ENCODE data around the gene MUC13. TPM values are rescaled to one million over a fixed set of nuclear protein-coding genes. Genes with fewer than 3 reads are reported as not detected.

MUC13 gene
- total and polyA plus RNA-seq, 8 donors, result under 0.01 to 16.5 (median 8.7) TPM

DNA sequence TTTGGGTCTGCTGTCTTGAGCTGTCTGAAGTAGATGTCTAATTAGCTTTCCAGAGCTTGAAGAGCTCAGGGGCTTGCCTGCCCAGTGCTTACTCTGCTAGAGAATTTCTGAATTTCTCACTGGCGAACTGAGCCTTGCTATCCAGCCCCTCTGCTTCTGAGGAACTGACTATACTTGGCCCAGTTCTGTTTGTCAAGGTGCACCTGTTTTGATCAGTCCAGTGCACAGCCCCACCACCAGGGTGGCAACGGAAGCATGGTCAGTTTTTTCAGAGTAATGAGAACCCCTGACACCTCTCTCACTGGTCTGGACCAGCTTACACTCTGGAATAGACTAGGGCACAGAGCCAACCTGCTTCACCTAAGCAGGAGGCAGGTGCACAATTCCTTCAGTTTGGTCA, 72.5 kb downstream of the MUC13 start:
- Histone ChIP-seq H3K4me3 (no peak overlapping the region), H3K9me3 (no peaks in the 10 kb centered on the region), H3K27me3 (no peaks in the 10 kb centered on the region), H3K36me3 (peaks cover 0 to 9% (median 2%) of the 10 kb centered on the region in 4 donors), H3K27ac (peak overlapping the region in 3 of 5 donors; percentile 2 to 44 (median 4)), H3K4me1 (peaks cover 4 to 53% (median 27%) of the 10 kb centered on the region in 4 donors)
- intact Hi-C loops (cut with DNase I; ENCODE audit: low total_unique reads), result no loop called here
- no peak for DNase-seq
- 55 to 88% (median 78%) methylated on average over 2 of the region's 2 CpGs for WGBS, 5 donors
- no peak for TF ChIP-seq EP300 (IDR thresholded peaks at IDR 0.05)
- TF ChIP-seq POLR2A (IDR thresholded peaks at IDR 0.05), result no peak
- TF ChIP-seq POLR2AphosphoS5 (IDR thresholded peaks at IDR 0.05), result no peak
- TF ChIP-seq CTCF (IDR thresholded peaks at IDR 0.05), result no peak

DNA sequence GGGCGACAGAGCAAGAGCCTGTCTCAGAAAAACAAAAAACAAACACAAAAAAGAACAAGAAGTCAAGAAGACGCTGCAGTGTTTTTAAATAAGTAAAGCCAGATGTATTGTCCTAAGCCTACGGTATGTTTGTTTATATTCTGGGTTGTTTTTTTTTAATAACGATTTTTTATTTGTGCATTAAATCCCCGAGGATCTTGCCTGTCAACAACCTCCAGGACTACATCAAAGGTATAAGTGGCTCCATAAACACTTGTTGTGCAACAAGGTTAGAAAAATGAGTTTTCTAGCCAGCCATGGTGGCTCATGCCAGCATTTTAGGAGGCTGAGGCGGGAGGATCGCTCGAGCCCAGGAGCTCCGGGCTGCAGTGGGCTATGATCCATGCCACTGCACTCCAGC, 73.5 kb downstream of the MUC13 start:
- H3K27me3 ChIP-seq, result no peaks in the 10 kb centered on the region
- 62 to 83% (median 81%) methylated on average over 9 of the region's 9 CpGs for WGBS, 5 donors
- TF ChIP-seq EP300 (IDR thresholded peaks at IDR 0.05) (no peak), POLR2A (IDR thresholded peaks at IDR 0.05) (no peak), CTCF (IDR thresholded peaks at IDR 0.05) (no peak), POLR2AphosphoS5 (IDR thresholded peaks at IDR 0.05) (no peak)
- H3K9me3 ChIP-seq, result no peaks in the 10 kb centered on the region
- no peak for DNase-seq
- H3K36me3 ChIP-seq, result peaks cover 0 to 9% (median under 1%) of the 10 kb centered on the region in 4 donors
- intact Hi-C loops (cut with DNase I; ENCODE audit: low total_unique reads), result no loop called here
- peaks cover 4 to 48% (median 26%) of the 10 kb centered on the region in 4 donors for H3K4me1 ChIP-seq
- no peak overlapping the region for H3K4me3 ChIP-seq
- peak overlapping the region in 4 of 5 donors; percentile 31 to 70 (median 66) for H3K27ac ChIP-seq

DNA sequence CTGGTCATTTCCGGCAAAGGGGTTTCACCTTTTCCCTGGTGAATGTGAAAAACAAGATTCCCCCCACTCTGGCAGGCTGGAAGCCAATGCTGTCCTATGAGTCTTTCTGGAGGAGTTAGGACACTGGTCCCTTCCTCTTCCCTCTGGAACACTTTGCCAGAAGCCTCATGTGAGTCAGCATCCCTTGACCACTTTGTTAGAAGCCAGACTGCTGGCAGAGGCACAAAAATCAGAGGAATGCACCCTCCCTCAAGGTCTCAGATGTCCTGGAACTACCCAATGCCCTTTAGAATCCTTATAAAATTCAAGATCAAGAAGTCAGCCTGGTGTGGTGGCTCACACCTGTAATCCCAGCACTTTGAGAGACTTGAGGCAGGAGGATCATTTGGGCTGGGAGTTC, 74.0 kb downstream of the MUC13 start:
- Histone ChIP-seq H3K4me1 (peaks cover 4 to 48% (median 26%) of the 10 kb centered on the region in 4 donors), H3K27ac (peak overlapping the region in 4 of 5 donors; percentile 31 to 70 (median 66)), H3K9me3 (no peaks in the 10 kb centered on the region), H3K27me3 (no peaks in the 10 kb centered on the region), H3K36me3 (peaks cover 0 to 9% (median 0%) of the 10 kb centered on the region in 4 donors), H3K4me3 (no peak overlapping the region)
- intact Hi-C loops (cut with DNase I; ENCODE audit: low total_unique reads), result no loop called here
- WGBS, 5 donors, result 54 to 79% (median 70%) methylated on average over 1 of the region's 1 CpG
- DNase-seq, result peak; percentile 33 to 46
- TF ChIP-seq EP300 (IDR thresholded peaks at IDR 0.05) (peak; percentile 6), POLR2AphosphoS5 (IDR thresholded peaks at IDR 0.05) (peak in 2 of 3 donors; percentile 30 to 89), POLR2A (IDR thresholded peaks at IDR 0.05) (no peak)

- WGBS, 5 donors, result 57 to 84% (median 81%) methylated on average over 3 to 7 of the region's 7 CpGs
- Histone ChIP-seq H3K27ac (peak overlapping the region in 4 of 5 donors; percentile 10 to 70 (median 52)), H3K4me3 (no peak overlapping the region), H3K36me3 (peaks cover 0 to 17% (median 5%) of the 10 kb centered on the region in 4 donors), H3K9me3 (no peaks in the 10 kb centered on the region), H3K27me3 (no peaks in the 10 kb centered on the region), H3K4me1 (peaks cover 4 to 48% (median 26%) of the 10 kb centered on the region in 4 donors)
- no peak for TF ChIP-seq POLR2A (IDR thresholded peaks at IDR 0.05)
- no peak for TF ChIP-seq EP300 (IDR thresholded peaks at IDR 0.05)
- TF ChIP-seq CTCF (IDR thresholded peaks at IDR 0.05), result no peak
- TF ChIP-seq POLR2AphosphoS5 (IDR thresholded peaks at IDR 0.05), result no peak
- no peak for DNase-seq
- intact Hi-C loops (cut with DNase I; ENCODE audit: low total_unique reads), result no loop called here
These were observed 75.5 kb downstream of the MUC13 start for GRCh38 chr3:124859025-124859424.

DNA sequence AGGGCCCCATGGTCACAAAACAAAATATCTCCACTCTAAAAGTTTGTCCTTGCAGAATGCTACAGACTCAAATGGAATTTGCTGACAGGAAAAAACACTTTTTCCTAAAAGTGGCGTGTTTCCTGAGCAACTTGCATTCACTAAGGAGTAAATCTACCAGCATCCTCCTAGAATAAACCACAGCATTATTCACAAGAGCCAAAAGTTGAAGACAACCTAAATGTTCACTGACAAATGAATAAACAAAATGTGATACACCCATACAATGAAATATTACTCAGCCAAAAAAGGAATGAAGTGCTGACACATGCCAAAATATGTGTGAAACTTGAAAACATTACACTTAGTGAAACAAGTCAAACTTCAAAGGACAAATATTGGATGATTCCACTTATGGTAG, 76.3 kb downstream of the MUC13 start:
- H3K9me3 ChIP-seq, result no peaks in the 10 kb centered on the region
- 52 to 67% (median 64%) methylated on average over 1 of the region's 1 CpG for WGBS, 5 donors
- H3K4me1 ChIP-seq, result peaks cover 4 to 44% (median 24%) of the 10 kb centered on the region in 4 donors
- H3K36me3 ChIP-seq, result peaks cover 0 to 17% (median 5%) of the 10 kb centered on the region in 4 donors
- TF ChIP-seq POLR2AphosphoS5 (IDR thresholded peaks at IDR 0.05) (no peak), CTCF (IDR thresholded peaks at IDR 0.05) (no peak), POLR2A (IDR thresholded peaks at IDR 0.05) (no peak), EP300 (IDR thresholded peaks at IDR 0.05) (no peak)
- H3K27me3 ChIP-seq, result no peaks in the 10 kb centered on the region
- intact Hi-C loops (cut with DNase I; ENCODE audit: low total_unique reads), result no loop called here
- peak overlapping the region in 2 of 5 donors; percentile 69 to 70 for H3K27ac ChIP-seq
- no peak overlapping the region for H3K4me3 ChIP-seq
- no peak for DNase-seq

Data from stomach (tissue), 9 donors.